ENCODE measurements around the gene TMEM63C.

TMEM63C gene, protein sequence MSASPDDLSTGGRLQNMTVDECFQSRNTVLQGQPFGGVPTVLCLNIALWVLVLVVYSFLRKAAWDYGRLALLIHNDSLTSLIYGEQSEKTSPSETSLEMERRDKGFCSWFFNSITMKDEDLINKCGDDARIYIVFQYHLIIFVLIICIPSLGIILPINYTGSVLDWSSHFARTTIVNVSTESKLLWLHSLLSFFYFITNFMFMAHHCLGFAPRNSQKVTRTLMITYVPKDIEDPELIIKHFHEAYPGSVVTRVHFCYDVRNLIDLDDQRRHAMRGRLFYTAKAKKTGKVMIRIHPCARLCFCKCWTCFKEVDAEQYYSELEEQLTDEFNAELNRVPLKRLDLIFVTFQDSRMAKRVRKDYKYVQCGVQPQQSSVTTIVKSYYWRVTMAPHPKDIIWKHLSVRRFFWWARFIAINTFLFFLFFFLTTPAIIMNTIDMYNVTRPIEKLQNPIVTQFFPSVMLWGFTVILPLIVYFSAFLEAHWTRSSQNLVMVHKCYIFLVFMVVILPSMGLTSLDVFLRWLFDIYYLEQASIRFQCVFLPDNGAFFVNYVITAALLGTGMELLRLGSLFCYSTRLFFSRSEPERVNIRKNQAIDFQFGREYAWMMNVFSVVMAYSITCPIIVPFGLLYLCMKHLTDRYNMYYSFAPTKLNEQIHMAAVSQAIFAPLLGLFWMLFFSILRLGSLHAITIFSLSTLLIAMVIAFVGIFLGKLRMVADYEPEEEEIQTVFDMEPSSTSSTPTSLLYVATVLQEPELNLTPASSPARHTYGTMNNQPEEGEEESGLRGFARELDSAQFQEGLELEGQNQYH

GRCh38 chr14:77181603-77182437 lies at the start of gene TMEM63C:
Gene TMEM63C, plus strand, starts transcription at chr14:77181798. Its CDS starts 37,016 bp downstream, at chr14:77218814.
- DNase-seq, result peak; percentile 61 to 70

GRCh38 chr14:77131871-77132486 lies 49.6 kb upstream of the TMEM63C start:
- DNase-seq, result no peak

- no peak for DNase-seq
Measured at GRCh38 chr14:77133720-77134338, 47.8 kb upstream of the TMEM63C start.

DNA sequence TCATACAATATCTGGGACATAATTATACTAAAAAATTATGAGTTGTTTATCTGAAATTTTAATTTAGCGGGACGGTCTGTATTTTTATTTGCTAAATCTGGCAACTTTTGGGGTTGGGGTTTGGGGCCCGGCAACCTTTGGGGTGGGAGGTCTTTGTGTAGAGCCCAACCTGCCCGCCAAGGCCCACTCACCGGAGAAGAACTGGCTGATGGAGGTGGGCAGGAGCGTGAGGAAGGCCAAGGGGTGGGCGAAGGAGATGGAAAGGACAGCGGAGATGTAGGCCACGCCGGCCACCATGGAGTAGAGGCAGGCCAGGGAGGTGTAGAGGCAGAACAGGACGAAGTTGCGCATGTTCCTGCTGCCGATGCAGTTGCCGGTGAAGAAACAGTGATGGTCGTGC lies 42.6 kb upstream of the TMEM63C start:
- DNase-seq, result no peak

- peak; percentile 26 to 56 for DNase-seq
Measured at GRCh38 chr14:77139540-77140358, 41.8 kb upstream of the TMEM63C start.

DNA sequence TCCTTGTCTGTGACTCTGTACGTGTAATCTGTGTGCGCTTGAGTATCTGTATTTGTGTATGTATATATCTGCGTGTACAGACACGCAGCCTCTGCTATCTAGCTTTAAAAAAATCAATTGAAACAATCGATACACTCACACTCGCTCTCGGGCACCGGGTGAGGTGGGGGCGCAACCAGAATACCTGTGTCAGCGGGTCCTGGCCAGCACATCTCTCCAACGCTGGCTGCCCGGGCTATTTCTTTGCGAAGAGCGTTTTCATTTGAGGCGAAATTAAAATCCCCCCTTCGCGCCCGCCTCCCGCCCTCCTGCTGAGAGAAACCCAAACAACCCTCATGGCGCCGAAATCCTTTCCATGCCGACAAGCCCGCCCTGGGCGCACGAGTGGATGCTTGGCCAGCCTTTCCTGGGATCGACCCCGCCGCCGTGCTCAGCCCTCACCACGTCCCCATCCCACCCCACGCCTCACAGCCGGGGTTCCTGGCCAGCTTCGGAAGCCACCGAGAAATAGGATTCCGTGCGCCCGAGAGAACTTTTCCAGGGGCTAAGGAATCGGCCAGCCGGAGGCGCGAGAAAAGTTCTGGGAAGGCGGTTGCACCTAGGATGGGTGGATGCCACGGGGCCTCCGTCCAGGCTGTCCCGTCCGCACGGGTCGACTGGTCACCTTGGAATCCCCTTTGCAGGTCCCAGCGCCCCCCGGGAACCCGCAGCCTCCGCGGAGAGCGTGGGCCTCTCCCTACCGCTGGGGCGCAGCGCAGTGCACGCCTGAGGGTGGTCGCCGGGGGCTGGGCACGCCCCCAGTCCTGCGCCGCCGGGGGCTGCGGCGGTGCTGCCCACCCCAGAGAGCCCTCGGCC lies 41.0 kb upstream of the TMEM63C start:
- no peak for DNase-seq

DNA sequence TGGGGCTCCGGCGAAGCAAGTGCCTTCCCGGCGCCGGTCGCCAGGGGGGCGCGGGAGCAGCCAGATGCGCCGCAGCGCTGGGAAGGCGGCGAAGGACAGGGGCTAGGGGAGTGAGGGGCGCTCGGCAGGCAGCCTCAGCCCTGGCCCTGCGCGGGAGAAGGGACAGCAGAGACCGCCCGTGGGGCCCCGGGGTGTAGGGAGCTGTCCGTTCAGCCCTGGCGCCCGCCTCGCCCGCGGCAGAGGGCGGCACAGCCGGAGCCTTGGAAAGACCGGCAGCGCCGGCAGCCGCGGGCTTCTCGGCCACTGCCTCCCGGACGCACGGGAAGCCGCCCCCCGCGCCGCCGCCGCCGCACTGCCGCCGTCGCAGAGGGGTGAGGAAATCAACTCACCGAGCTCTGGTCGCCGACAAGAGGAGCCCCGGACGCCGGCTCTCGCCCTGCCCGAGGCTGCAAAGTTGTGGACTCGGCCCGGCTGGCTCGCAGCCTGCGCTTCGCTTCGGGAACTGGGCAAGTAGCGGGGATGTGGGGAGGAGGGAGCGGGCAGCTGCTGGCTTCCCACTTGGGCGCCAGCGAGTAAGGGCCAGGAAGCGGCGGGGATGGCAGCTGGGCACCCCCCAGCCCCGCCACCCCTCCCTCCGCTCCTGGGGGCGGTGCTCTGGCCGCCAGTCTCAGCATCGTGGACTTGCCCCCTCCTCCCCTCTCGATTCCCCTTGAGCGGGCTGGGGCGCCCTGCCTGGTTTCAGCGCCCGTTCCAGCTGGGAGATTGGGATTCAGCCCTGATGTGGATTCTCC lies 40.2 kb upstream of the TMEM63C start, which contains the start of gene ZDHHC22:
Gene ZDHHC22, minus strand, starts transcription at position 578 of the 791 bp plus-strand sequence. CDS start 2,053 bp downstream, outside the sequence.
- peak in 1 of 2 experiments; percentile 26 for DNase-seq

GRCh38 chr14:77142005-77142800 lies 39.4 kb upstream of the TMEM63C start:
- no peak for DNase-seq

DNA sequence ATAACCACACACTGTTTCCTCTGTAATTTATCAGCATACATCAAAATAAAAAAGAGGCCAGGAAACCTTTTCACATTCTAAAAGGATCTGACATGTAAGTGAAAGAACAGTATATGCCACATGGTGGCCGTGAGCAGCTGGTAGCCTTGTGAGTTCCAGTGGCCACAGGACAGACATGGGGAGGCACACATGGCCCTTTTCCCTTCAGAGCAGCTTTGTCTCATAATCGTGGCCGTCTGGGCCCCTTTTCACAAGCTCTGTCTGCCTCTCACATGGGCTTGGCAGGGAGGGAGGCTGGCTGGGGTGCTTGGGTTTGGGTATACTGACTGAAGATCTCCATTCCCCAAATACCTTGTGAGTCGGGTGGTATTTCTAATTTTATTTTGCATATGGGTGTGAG lies 38.5 kb upstream of the TMEM63C start:
- no peak for DNase-seq

DNA sequence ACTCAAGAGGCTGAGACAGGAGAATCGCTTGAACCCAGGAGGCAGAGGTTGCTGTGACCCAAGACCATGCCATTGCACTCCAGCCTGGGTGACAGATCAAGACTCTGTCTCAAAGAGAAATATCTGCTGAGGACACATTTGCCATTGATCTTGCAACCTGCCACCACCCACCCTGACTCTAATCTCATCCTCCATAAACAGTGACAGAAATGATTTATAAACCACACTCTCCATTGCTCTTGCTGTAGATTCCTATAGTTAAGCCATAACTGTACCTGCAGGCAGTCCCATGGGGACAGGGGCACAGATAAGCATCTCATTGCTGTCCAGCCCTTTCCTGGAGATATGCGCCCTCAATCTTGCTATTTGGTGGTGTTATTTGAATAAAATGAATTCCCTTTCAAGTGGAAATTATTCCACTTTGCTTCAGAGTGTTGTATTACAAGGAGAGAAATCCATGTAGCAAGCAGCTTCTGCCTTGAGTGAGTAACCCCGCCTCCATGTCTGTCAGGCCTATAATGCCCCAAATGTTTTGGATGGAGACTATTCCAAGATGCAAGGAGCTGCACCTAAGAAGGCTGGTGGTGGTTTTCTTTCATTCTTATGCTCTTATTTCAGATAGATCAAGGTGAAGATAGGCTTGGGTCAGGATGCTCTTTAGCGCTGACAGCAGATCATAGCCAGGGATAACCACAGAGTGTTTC lies 37.0 kb upstream of the TMEM63C start:
- DNase-seq, result no peak

- no peak for DNase-seq
Measured at GRCh38 chr14:77145975-77146740, 35.4 kb upstream of the TMEM63C start.

DNA sequence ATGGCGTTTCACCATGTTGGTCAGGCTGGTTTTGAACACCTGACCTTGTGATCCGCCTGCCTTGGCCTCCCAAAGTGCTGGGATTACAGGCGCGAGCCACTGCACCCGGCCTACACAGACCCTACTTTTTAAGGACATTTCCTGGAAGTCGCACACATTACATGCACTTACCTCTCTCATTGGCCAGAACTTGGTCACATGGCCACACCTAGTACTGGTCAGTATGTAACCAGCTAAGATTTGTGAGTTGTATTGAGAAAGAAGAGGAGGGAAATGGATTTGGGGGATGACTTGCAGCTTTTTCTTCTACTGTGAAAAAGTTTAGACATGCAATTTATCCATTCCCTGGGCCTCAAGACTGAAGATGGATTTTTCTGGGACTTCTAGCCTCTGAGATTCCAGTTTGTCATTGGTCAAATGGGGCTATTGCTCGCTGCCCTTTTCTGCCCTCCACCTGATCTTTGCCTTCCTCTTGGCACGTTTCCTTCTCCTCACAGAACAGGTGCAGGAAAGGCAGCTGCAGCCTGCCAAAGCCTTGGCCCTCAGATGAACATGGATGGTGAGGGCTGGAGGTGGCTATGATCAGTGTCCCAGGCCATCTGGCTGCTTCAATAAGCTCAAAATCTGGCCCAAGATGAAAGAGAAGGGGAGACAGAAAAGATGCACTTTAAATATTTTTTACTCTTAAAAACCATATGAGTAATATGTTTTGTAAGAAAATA lies 32.9 kb upstream of the TMEM63C start:
- DNase-seq, result no peak

DNA sequence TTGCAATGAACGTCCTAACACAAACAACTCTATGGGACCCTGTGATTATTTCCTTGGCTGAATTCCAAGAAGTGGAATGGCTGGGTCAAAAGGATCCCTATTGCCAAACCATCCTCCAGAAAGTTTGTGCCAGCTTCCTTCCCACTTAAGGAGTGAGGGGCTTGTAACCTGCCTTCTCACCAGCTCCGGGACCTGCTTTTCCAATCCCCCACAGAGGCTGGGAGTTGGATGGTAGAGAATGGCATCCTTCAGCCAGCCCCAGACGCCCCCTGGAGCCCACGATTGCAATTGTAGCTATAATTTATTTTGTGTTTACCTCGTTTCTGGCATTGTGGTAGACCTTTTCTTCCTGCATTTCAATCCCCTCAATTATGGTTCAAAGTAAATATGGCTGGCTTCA lies 30.4 kb upstream of the TMEM63C start:
- peak in 1 of 2 experiments; percentile 23 for DNase-seq

DNA sequence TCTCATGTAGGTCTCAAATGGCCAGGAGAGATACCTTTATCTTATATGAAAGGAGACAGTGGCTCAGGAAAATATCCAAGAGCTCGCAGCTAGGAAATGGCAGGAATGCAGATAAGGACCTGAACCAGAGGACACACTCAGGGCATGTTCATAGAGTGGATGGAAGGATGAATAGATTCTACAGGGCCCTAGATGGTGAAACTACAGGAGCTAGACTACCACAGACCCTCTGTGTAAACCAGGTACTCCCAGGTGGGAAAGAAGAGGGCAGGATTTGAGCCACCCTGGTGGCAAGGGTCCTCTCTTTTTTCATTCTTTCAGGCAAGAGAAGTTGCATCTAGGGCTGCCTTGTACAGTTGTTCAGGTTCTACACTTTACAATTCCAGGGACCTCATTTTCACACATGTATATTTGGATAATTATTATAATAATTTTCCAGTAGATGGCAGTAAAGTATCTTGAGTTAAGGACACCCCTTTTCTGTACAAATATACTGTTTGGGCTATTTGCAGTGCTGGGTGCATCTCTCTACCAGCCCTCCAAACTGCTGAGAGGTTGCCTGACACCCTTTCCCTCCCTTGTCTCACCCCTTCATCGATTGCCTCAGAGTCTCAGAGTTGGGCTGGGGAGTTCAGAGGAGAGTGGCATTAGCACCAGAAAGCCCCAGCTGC lies 29.5 kb upstream of the TMEM63C start:
- no peak for DNase-seq

GRCh38 chr14:77153802-77154201 lies 27.8 kb upstream of the TMEM63C start:
- no peak for DNase-seq

- DNase-seq, result no peak
Measured at GRCh38 chr14:77154421-77154820, 27.2 kb upstream of the TMEM63C start.
